Pancreas (tissue), 10 donors: ENCODE results near the gene MYL11. TPM values are rescaled to one million over a fixed set of nuclear protein-coding genes. Genes with fewer than 3 reads are reported as not detected.

Experiments used
- ATAC-seq, 4 donors: fragments of 200-7000 bp; cut with Tn5 transposase; one replicate each; pipeline versions ENCODE4 v1.8.0 to v1.9.1; 2020; ENCODE audit warnings: mild to moderate bottlenecking in 4 of 4, moderate library complexity in 4 of 4
- DNase-seq, 6 donors: peaks; one replicate each; pipeline ENCODE4 v3.0.0-alpha.2; 2020
- FAIRE-seq: peaks from 2 replicates; lab custom pipeline; 2012; peaks lifted over from hg19 to GRCh38; lab: Jason Lieb, UNC
- H3K27ac ChIP-seq, 4 donors: fragments of 200-600 bp; sonication (generic); 1 replicate in 3 of 4; 2 replicates in 1 of 4; pipeline versions ENCODE4 v1.5.0 to v1.8.0; 2020
- H3K27me3 ChIP-seq, 4 donors: fragments of 200-600 bp; one replicate each; pipeline ENCODE4 v1.8.0; 2021
- H3K36me3 ChIP-seq, 3 donors: fragments of 200-600 bp; sonication (generic) in 1 of 3; one replicate each; pipeline versions ENCODE4 v1.5.0 to v1.8.0; 2020 to 2021
- H3K4me1 ChIP-seq, 3 donors: fragments of 200-600 bp; one replicate each; pipeline ENCODE4 v1.8.0; 2021
- H3K4me3 ChIP-seq, 4 donors: fragments of 200-600 bp; sonication (generic) in 2 of 4; one replicate each; pipeline versions ENCODE4 v1.5.0 to v1.8.0; 2020 to 2021
- H3K9me3 ChIP-seq, 4 donors: fragments of 200-600 bp; one replicate each; pipeline ENCODE4 v1.8.0; 2021
- CTCF ChIP-seq, 4 donors: fragments of 200-600 bp; sonication (generic) in 3 of 4; IDR thresholded peaks; one replicate each; pipeline versions ENCODE4 v1.5.0 to v1.8.0; 2021; ENCODE audit warnings: antibody characterized with exemption in 4 of 4
- WGBS, 2 donors: extraction: QIAGEN DNeasy Blood & Tissue Kit; methylation state at CpG; one replicate each; pipeline ENCODE4 v1.1.7; 2013; 5-methylcytosine and 5-hydroxymethylcytosine counted together
- intact Hi-C, 3 donors: fragments of 100-400 bp; cut with DNase I; formaldehyde crosslinking; loops; one replicate each; pipeline versions ENCODE4 v1.11.1 to v1.14.2; 2022
- polyA plus RNA-seq, 2 donors: library from polyadenylated mRNA; stranded (reverse); fragments of 200-250 nt; gene quantifications; one replicate each; pipeline ENCODE4 v1.2.3, GENCODE V29; 2013
- total RNA-seq, 6 donors: library from RNA; stranded (reverse); fragmentation: NEBNext Ultra II Directional in 4 of 6; extraction: Animal tissue kit (Norgen Biotek cat#: 25700) in 4 of 6; gene quantifications; one replicate each; pipeline versions ENCODE4 v1.2.1 to v1.2.4, GENCODE V29; 2021 to 2023
- donor health status: healthy with polysubstance abuse.
- donor health status: DM: no; HTN: no; CAD: no; lungs with moderate emphysema.
- donor health status: DM: no; HTN: no; CAD: no.
- donor health status: control.
- donor health status: control.
- donor health status: Bipolar disorder and iron deficiency.
- donor health status: DM: yes; HTN: yes; CAD: no.
- donor health status: DM: no; HTN: no; CAD: no.
- donor health status: DM: no; HTN: no; CAD: no.
- donor health status: DM: yes; HTN: yes; CAD: no.

MYL11 gene
- total and polyA plus RNA-seq, 8 donors = 0.24 to 0.84 (median 0.31) TPM; not detected in 3

GRCh38 chr16:30357715-30358576 is 16.7 kb upstream of the MYL11 start:
- no peaks in the 10 kb centered on the region for H3K27me3 ChIP-seq
- H3K27ac ChIP-seq = no peak overlapping the region
- intact Hi-C loops = no loop called here
- FAIRE-seq (no peak), DNase-seq (peak in 2 of 6 donors; percentile 16 to 55), ATAC-seq (no peak)
- no peak for TF ChIP-seq CTCF (IDR thresholded peaks at IDR 0.05)
- H3K9me3 ChIP-seq = no peaks in the 10 kb centered on the region
- 86 to 88% methylated on average over 35 to 37 of the region's 37 CpGs for WGBS, 2 donors
- H3K4me1 ChIP-seq = peaks cover under 1 to 15% (median 11%) of the 10 kb centered on the region in 3 donors
- H3K4me3 ChIP-seq = no peak overlapping the region
- peaks cover 0 to 19% (median 4%) of the 10 kb centered on the region in 3 donors for H3K36me3 ChIP-seq

GRCh38 chr16:30358577-30358936 is 16.0 kb upstream of the MYL11 start:
- intact Hi-C loops = no loop called here
- H3K36me3 ChIP-seq = peaks cover 0 to 17% (median 4%) of the 10 kb centered on the region in 3 donors
- ATAC-seq (no peak), FAIRE-seq (no peak), DNase-seq (peak in 2 of 6 donors; percentile 16 to 51)
- no peak for TF ChIP-seq CTCF (IDR thresholded peaks at IDR 0.05)
- H3K27me3 ChIP-seq = no peaks in the 10 kb centered on the region
- 94% methylated on average over 9 of the region's 9 CpGs for WGBS, 2 donors
- peaks cover 0 to 10% (median 7%) of the 10 kb centered on the region in 3 donors for H3K4me1 ChIP-seq
- no peaks in the 10 kb centered on the region for H3K9me3 ChIP-seq
- no peak overlapping the region for H3K27ac ChIP-seq
- no peak overlapping the region for H3K4me3 ChIP-seq

GRCh38 chr16:30358990-30359870 is 15.4 kb upstream of the MYL11 start:
- Histone ChIP-seq H3K36me3 (peaks cover 0 to 17% (median 4%) of the 10 kb centered on the region in 3 donors), H3K9me3 (no peaks in the 10 kb centered on the region), H3K27ac (no peak overlapping the region), H3K4me1 (peaks cover 0 to 3% (median 0%) of the 10 kb centered on the region in 3 donors), H3K4me3 (no peak overlapping the region), H3K27me3 (no peaks in the 10 kb centered on the region)
- DNase-seq (peak in 1 of 6 donors; percentile 74), ATAC-seq (no peak), FAIRE-seq (no peak)
- 90 to 91% methylated on average over 28 of the region's 28 CpGs for WGBS, 2 donors
- intact Hi-C loops = no loop called here
- TF ChIP-seq CTCF (IDR thresholded peaks at IDR 0.05) = no peak

GRCh38 chr16:30359871-30360170 is 14.8 kb upstream of the MYL11 start:
- no peaks in the 10 kb centered on the region for H3K27me3 ChIP-seq
- no peak for ATAC-seq
- no peak for TF ChIP-seq CTCF (IDR thresholded peaks at IDR 0.05)
- no peak overlapping the region for H3K27ac ChIP-seq
- H3K4me1 ChIP-seq = peaks cover 0 to 3% (median 0%) of the 10 kb centered on the region in 3 donors
- peak in 1 of 6 donors; percentile 60 for DNase-seq
- no peaks in the 10 kb centered on the region for H3K9me3 ChIP-seq
- H3K4me3 ChIP-seq = no peak overlapping the region
- WGBS, 2 donors = 82 to 89% methylated on average over 6 of the region's 6 CpGs
- intact Hi-C loops = no loop called here
- peaks cover 0 to 17% (median 4%) of the 10 kb centered on the region in 3 donors for H3K36me3 ChIP-seq
- FAIRE-seq = no peak
